ENCODE measurements around the gene SLC6A11. TPM values are rescaled to one million over a fixed set of nuclear protein-coding genes. Genes with fewer than 3 reads are reported as not detected.

SLC6A11 gene
- total and polyA plus RNA-seq, 10 donors = 0.03 to 2.7 (median 0.41) TPM; not detected in 2

DNA sequence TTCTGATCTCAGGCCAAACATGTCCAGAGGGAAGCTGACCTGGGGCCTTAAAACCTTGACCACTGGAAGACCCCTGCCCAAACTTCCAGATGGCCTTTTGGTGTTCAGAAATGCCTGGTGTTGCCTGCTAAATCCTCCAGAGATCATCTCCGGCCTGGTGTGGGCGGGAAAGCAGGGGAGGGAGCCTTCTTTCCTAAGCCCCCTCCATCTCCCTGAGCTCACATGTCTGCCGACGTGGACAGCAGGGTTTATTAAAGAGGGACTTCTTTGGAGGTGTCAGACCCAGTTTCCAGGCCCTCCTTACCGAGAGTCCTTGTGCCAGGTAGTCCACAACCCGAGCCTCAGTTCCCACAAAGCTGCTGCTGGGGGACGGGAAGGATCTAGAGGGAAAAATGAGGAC is 120.7 kb downstream of the SLC6A11 start:
- intact Hi-C loops (cut with DNase I; ENCODE audit: low total_unique reads) = no loop called here
- Histone ChIP-seq H3K27me3 (replicated peaks in 1 of 7) (peaks cover 0 to 2% (median 0%) of the 10 kb centered on the region in 7 donors), H3K9me3 (no peaks in the 10 kb centered on the region), H3K27ac (no peak overlapping the region), H3K36me3 (no peaks in the 10 kb centered on the region), H3K4me3 (no peak overlapping the region), H3K4me1 (no peaks in the 10 kb centered on the region)
- DNase-seq = peak; percentile 52
- TF ChIP-seq, protein P1, sequence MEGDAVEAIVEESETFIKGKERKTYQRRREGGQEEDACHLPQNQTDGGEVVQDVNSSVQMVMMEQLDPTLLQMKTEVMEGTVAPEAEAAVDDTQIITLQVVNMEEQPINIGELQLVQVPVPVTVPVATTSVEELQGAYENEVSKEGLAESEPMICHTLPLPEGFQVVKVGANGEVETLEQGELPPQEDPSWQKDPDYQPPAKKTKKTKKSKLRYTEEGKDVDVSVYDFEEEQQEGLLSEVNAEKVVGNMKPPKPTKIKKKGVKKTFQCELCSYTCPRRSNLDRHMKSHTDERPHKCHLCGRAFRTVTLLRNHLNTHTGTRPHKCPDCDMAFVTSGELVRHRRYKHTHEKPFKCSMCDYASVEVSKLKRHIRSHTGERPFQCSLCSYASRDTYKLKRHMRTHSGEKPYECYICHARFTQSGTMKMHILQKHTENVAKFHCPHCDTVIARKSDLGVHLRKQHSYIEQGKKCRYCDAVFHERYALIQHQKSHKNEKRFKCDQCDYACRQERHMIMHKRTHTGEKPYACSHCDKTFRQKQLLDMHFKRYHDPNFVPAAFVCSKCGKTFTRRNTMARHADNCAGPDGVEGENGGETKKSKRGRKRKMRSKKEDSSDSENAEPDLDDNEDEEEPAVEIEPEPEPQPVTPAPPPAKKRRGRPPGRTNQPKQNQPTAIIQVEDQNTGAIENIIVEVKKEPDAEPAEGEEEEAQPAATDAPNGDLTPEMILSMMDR (IDR thresholded peaks at IDR 0.05 in 8 of 11, conservative IDR thresholded peaks at IDR 0.05 in 3 of 11) = no peak
- no peak for TF ChIP-seq POLR2A (IDR thresholded peaks at IDR 0.05)
- TF ChIP-seq POLR2AphosphoS5 (IDR thresholded peaks at IDR 0.05) = no peak
- 71 to 79% (median 71%) methylated on average over 6 to 7 of the region's 7 CpGs for WGBS, 5 donors

DNA sequence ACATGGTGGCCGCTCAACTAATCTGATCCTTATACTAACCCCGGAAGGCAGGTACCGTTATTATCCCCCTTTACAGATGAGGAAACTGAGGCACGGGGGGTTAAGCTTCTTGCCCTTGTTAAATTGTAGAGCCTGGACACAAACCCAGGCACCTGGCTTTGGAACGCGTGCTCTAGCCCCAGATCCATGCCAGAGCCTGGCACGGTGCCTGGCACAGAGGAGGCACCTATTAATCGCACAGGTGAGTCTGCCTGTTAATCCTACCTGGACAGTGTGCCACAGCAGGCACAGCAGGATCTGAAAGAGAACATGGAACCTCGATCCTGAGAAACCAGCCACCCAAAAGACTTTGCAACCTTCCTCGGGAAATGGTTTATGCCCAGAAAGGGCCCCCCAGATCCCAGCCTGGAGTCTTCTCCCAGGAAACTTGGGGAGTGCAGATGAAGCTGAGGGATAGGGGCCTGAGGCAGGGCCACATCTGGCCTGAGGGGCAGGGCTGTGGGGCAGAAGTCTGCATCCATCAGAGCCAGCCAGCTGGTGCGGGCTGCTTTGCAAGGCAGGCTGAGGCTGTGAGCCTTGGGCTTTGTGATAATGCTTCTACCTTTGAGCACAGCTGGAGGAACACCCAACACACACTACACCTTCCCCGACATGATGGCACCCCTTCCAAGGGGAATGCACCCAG is 121.3 kb downstream of the SLC6A11 start:
- H3K4me1 ChIP-seq = no peaks in the 10 kb centered on the region
- intact Hi-C loops (cut with DNase I; ENCODE audit: low total_unique reads) = no loop called here
- TF ChIP-seq, protein P1 (IDR thresholded peaks at IDR 0.05 in 8 of 11, conservative IDR thresholded peaks at IDR 0.05 in 3 of 11) = no peak
- TF ChIP-seq POLR2A (IDR thresholded peaks at IDR 0.05) (no peak), POLR2AphosphoS5 (IDR thresholded peaks at IDR 0.05) (no peak)
- H3K27ac ChIP-seq = no peak overlapping the region
- H3K4me3 ChIP-seq = no peak overlapping the region
- peaks cover 0 to 4% (median 3%) of the 10 kb centered on the region in 8 donors for H3K9me3 ChIP-seq
- peak; percentile 41 for DNase-seq
- 75 to 91% (median 83%) methylated on average over 11 to 12 of the region's 12 CpGs for WGBS, 5 donors
- H3K36me3 ChIP-seq = no peaks in the 10 kb centered on the region
- peaks cover 0 to 3% (median 0%) of the 10 kb centered on the region in 7 donors for H3K27me3 ChIP-seq (replicated peaks in 1 of 7)

DNA sequence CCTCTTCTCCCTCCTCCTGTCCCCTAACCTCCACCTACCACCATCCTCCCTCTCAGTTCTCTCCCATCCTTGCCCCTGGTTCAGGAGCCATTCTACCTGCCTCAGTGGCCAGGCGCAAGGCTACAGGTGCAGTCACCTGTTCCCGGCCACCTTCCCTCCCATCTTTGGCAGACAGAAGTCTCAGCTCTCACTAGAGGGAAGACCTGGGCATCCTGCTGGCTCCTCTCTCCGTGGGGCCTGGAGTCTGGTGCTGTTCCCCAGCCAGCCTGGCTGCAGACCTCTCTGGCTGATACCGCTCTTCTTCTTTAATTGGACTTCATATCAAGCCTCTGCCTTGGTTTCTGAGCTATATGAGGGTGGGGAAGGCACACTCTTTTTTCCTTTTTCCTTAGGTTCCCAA is 123.5 kb downstream of the SLC6A11 start:
- H3K27me3 ChIP-seq (replicated peaks in 1 of 7) = peaks cover 0 to 21% (median 0%) of the 10 kb centered on the region in 7 donors
- TF ChIP-seq, protein P1 (IDR thresholded peaks at IDR 0.05 in 8 of 11, conservative IDR thresholded peaks at IDR 0.05 in 3 of 11) = no peak
- no peaks in the 10 kb centered on the region for H3K36me3 ChIP-seq
- DNase-seq = peak; percentile 49
- peaks cover 0 to 8% (median 5%) of the 10 kb centered on the region in 8 donors for H3K9me3 ChIP-seq
- no peak overlapping the region for H3K27ac ChIP-seq
- H3K4me1 ChIP-seq = no peaks in the 10 kb centered on the region
- intact Hi-C loops (cut with DNase I; ENCODE audit: low total_unique reads) = no loop called here
- no peak overlapping the region for H3K4me3 ChIP-seq
- 81 to 90% (median 84%) methylated on average over 4 of the region's 4 CpGs for WGBS, 5 donors

DNA sequence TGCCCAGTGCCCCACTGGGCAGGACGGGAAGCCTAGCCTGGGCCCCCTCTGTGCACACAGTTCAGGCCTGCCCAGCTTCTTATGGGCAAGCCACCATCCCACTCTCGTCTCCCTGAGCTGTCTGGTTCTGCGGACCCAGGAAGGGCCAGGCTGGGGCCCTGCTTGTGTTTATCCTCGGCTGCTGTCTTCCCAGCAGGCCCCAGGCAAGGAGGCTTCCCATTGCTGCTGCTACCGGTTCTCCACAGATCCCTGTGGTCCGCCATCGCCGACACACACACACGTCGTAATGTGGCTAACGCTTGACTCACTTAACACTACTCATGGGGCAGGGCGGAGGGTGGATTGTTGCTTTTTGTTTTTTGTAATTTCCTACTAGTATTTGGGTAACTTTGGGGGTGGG is 124.1 kb downstream of the SLC6A11 start:
- intact Hi-C loops (cut with DNase I; ENCODE audit: low total_unique reads) = loop anchor here (10.0 kb wide), 1 partner anchor 185 kb away; no protein-coding TSS in a partner anchor
- Histone ChIP-seq H3K27me3 (replicated peaks in 1 of 7) (peaks cover 0 to 27% (median 0%) of the 10 kb centered on the region in 7 donors), H3K9me3 (peaks cover 0 to 8% (median 5%) of the 10 kb centered on the region in 8 donors), H3K36me3 (no peaks in the 10 kb centered on the region), H3K4me1 (no peaks in the 10 kb centered on the region), H3K27ac (no peak overlapping the region), H3K4me3 (no peak overlapping the region)
- 78 to 83% (median 79%) methylated on average over 12 of the region's 12 CpGs for WGBS, 5 donors
- peak; percentile 38 for DNase-seq
- TF ChIP-seq POLR2AphosphoS5 (IDR thresholded peaks at IDR 0.05) = no peak
- TF ChIP-seq, protein P1 (IDR thresholded peaks at IDR 0.05 in 8 of 11, conservative IDR thresholded peaks at IDR 0.05 in 3 of 11) = no peak
